Measurements from ENCODE around the gene RPP25L. TPM values are rescaled to one million over a fixed set of nuclear protein-coding genes. Genes with fewer than 3 reads are reported as not detected.

Gene RPP25L
- total RNA-seq, 2 donors from 2014 or later, result 19.3 to 22.4 TPM

- peak; percentile 89 for DNase-seq
- 0 to 3% methylated on average over 17 to 62 of the region's 62 CpGs for WGBS, 2 experiments (ENCODE audit: insufficient coverage in 1 of 2, insufficient read length in 1 of 2)
These were observed 34.3 kb downstream of the RPP25L start for GRCh38 chr9:34577400-34578240.

GRCh38 chr9:34576597-34577399, 35.1 kb downstream of the RPP25L start:
- Histone ChIP-seq H3K9ac (ENCODE audit: extremely low read depth, low read length, poor library complexity, severe bottlenecking) (no peak overlapping the region), H3K27ac (ENCODE audit: low read depth, low read length) (peak overlapping the region; percentile 99), H3K9me3 (ENCODE audit: control insufficient read depth, low read length) (no peaks in the 10 kb centered on the region), H3K27me3 (ENCODE audit: control insufficient read depth, insufficient read depth, low read length, poor library complexity, severe bottlenecking) (peaks cover 47% of the 10 kb centered on the region), H3K4me3 (ENCODE audit: low read length) (no peak overlapping the region), H3K36me3 (ENCODE audit: control insufficient read depth, insufficient read depth, low read length) (no peaks in the 10 kb centered on the region), H3K4me1 (ENCODE audit: control insufficient read depth, insufficient read depth, low read length) (peaks cover 8% of the 10 kb centered on the region)
- peaks cover 24% of the 10 kb centered on the region for H3K4me1 Mint-ChIP-seq
- peaks cover 64% of the 10 kb centered on the region for H3K27me3 Mint-ChIP-seq (ENCODE audit: insufficient read depth)
- H3K27ac Mint-ChIP-seq, result no peak overlapping the region
- 31 to 45% methylated on average over 8 to 14 of the region's 14 CpGs for WGBS, 2 experiments (ENCODE audit: insufficient coverage in 1 of 2, insufficient read length in 1 of 2)
- peak; percentile 29 for TF ChIP-seq CTCF (conservative IDR thresholded peaks at IDR 0.05)
- H3K9me3 Mint-ChIP-seq, result no peaks in the 10 kb centered on the region
- H3K36me3 Mint-ChIP-seq (ENCODE audit: low read depth), result no peaks in the 10 kb centered on the region
- peak overlapping the region; percentile 56 for H3K4me3 Mint-ChIP-seq
- peak; percentile 87 for DNase-seq

More at GRCh38 chr9:34577400-34578240, 34.3 kb downstream of the RPP25L start:
- no peak for TF ChIP-seq CTCF (conservative IDR thresholded peaks at IDR 0.05)
- peaks cover 52% of the 10 kb centered on the region for H3K27me3 ChIP-seq (ENCODE audit: control insufficient read depth, insufficient read depth, low read length, poor library complexity, severe bottlenecking)
- H3K9ac ChIP-seq (ENCODE audit: extremely low read depth, low read length, poor library complexity, severe bottlenecking), result no peak overlapping the region
- H3K4me1 Mint-ChIP-seq, result peaks cover 24% of the 10 kb centered on the region
- H3K4me1 ChIP-seq (ENCODE audit: control insufficient read depth, insufficient read depth, low read length), result peaks cover 8% of the 10 kb centered on the region
- H3K36me3 ChIP-seq (ENCODE audit: control insufficient read depth, insufficient read depth, low read length), result no peaks in the 10 kb centered on the region
- H3K27me3 Mint-ChIP-seq (ENCODE audit: insufficient read depth), result peaks cover 70% of the 10 kb centered on the region
- H3K9me3 ChIP-seq (ENCODE audit: control insufficient read depth, low read length), result no peaks in the 10 kb centered on the region
- no peaks in the 10 kb centered on the region for H3K9me3 Mint-ChIP-seq
- peak overlapping the region; percentile 99 for H3K27ac ChIP-seq (ENCODE audit: low read depth, low read length)
- H3K36me3 Mint-ChIP-seq (ENCODE audit: low read depth), result no peaks in the 10 kb centered on the region
- peak overlapping the region; percentile 56 for H3K4me3 Mint-ChIP-seq
- peak overlapping the region; percentile 53 for H3K4me3 ChIP-seq (ENCODE audit: low read length)
- no peak overlapping the region for H3K27ac Mint-ChIP-seq

- TF ChIP-seq CTCF (conservative IDR thresholded peaks at IDR 0.05), result no peak
- no peak overlapping the region for H3K4me3 Mint-ChIP-seq
- no peaks in the 10 kb centered on the region for H3K9me3 Mint-ChIP-seq
- Histone ChIP-seq H3K9ac (ENCODE audit: extremely low read depth, low read length, poor library complexity, severe bottlenecking) (no peak overlapping the region), H3K4me3 (ENCODE audit: low read length) (no peak overlapping the region), H3K27me3 (ENCODE audit: control insufficient read depth, insufficient read depth, low read length, poor library complexity, severe bottlenecking) (peaks cover 47% of the 10 kb centered on the region), H3K9me3 (ENCODE audit: control insufficient read depth, low read length) (no peaks in the 10 kb centered on the region), H3K4me1 (ENCODE audit: control insufficient read depth, insufficient read depth, low read length) (peaks cover 8% of the 10 kb centered on the region), H3K36me3 (ENCODE audit: control insufficient read depth, insufficient read depth, low read length) (no peaks in the 10 kb centered on the region), H3K27ac (ENCODE audit: low read depth, low read length) (peak overlapping the region; percentile 99)
- peaks cover 24% of the 10 kb centered on the region for H3K4me1 Mint-ChIP-seq
- peaks cover 63% of the 10 kb centered on the region for H3K27me3 Mint-ChIP-seq (ENCODE audit: insufficient read depth)
- 83 to 86% methylated on average over 13 to 20 of the region's 21 CpGs for WGBS, 2 experiments (ENCODE audit: insufficient coverage in 1 of 2, insufficient read length in 1 of 2)
- H3K27ac Mint-ChIP-seq, result no peak overlapping the region
- DNase-seq, result no peak
- no peaks in the 10 kb centered on the region for H3K36me3 Mint-ChIP-seq (ENCODE audit: low read depth)
These were observed 35.9 kb downstream of the RPP25L start for GRCh38 chr9:34575862-34576596.
